A549 treated with Hydrocortisone at 1 μM for 4 hours (cell line): ENCODE results near the gene CA4. TPM values are rescaled to one million over a fixed set of nuclear protein-coding genes. Genes with fewer than 3 reads are reported as not detected.

Experiments
- total RNA-seq: library from RNA; stranded (reverse); fragments of 200-300 nt; extraction: Qiagen RNA extraction; gene quantifications from 5 replicates; pipeline ENCODE4 v1.2.3, GENCODE V29; 2022

Gene CA4
- total RNA-seq = 0.09 to 0.29 TPM (median 0.20 TPM) in 3 of 5 replicates, not detected in the others

GRCh38 chr17:60149691-60150582, at the start of gene CA4:
TSS of gene CA4 (plus strand) at chr17:60149973. CDS start at chr17:60150035, 62 bp downstream.

Other genes starting within 250 kb of the CA4 start
- 11.7 to 16.8 TPM (median 12.3 TPM) in 5 replicates for gene RNFT1, start 185.2 kb upstream of the CA4 start, total RNA-seq
- gene HEATR6, start 71.1 kb upstream of the CA4 start, total RNA-seq = 15.4 to 24.5 TPM (median 18.3 TPM) in 5 replicates
- 30.0 to 42.5 TPM (median 32.5 TPM) in 5 replicates for gene USP32, start 242.2 kb downstream of the CA4 start, total RNA-seq